HCT116 (cell line): Measurements from ENCODE around the gene DNAJC16.

Experiments
- ELF1 ChIP-seq: IDR thresholded peaks from 2 replicates; pipeline ENCODE4 v1.6.1; 2012; ENCODE audit warnings: low read depth, borderline replicate concordance
- EZH2 ChIP-seq: fragments of 200-600 bp; sonication (generic); IDR thresholded peaks from 2 replicates; pipeline ENCODE4 v1.6.1; 2017; ENCODE audit warnings: antibody characterized with exemption, mixed run types
- EZH2phosphoT487 ChIP-seq: fragments of 200-600 bp; IDR thresholded peaks from 2 replicates; pipeline ENCODE4 v1.6.1; 2018; ENCODE audit warnings: antibody characterized with exemption, borderline replicate concordance
- FOSL1 ChIP-seq: IDR thresholded peaks from 2 replicates; pipeline ENCODE4 v1.6.1; 2012; ENCODE audit warnings: low read depth
- POLR2A ChIP-seq: IDR thresholded peaks from 2 replicates; pipeline ENCODE4 v1.7.0; 2011; ENCODE audit warnings: borderline replicate concordance; ENCODE audit not compliant: insufficient read depth, insufficient read length; ENCODE audit errors: extremely low read depth
- POLR2AphosphoS5 ChIP-seq: IDR thresholded peaks from 2 replicates; pipeline ENCODE4 v1.6.1; 2011; ENCODE audit warnings: mild to moderate bottlenecking, low read depth, low read length, moderate library complexity
- SIN3A ChIP-seq: IDR thresholded peaks from 2 replicates; pipeline ENCODE4 v1.6.1; 2012; ENCODE audit warnings: low read depth
- SP1 ChIP-seq: IDR thresholded peaks from 2 replicates; pipeline ENCODE4 v1.6.1; 2012; ENCODE audit warnings: low read depth
- SRF ChIP-seq: IDR thresholded peaks from 2 replicates; pipeline ENCODE4 v1.6.1; 2012; ENCODE audit warnings: low read depth
- TCF7L2 ChIP-seq: IDR thresholded peaks from 2 replicates; pipeline ENCODE4 v1.7.0; 2011; ENCODE audit warnings: borderline replicate concordance, inconsistent platforms; ENCODE audit not compliant: insufficient read depth, insufficient read length; ENCODE audit errors: extremely low read depth
- YY1 ChIP-seq: IDR thresholded peaks from 2 replicates; pipeline ENCODE4 v1.6.1; 2011; ENCODE audit warnings: low read length, low read depth, moderate library complexity, mild to moderate bottlenecking; ENCODE audit not compliant: insufficient replicate concordance; ENCODE audit errors: extremely low read depth
- ZNF274 ChIP-seq: fragments of 200-500 bp; sonication (Bioruptor generic); IDR thresholded peaks from 2 replicates; pipeline ENCODE4 v1.6.1; 2014; ENCODE audit warnings: mild to moderate bottlenecking, low read depth, low read length, inconsistent platforms
- TF ChIP-seq, protein P1 (sequence below), 3 experiments: fragments of 200-600 bp in 1 of 3; sonication (generic) in 1 of 3; IDR thresholded peaks in 2 of 3; conservative IDR thresholded peaks in 1 of 3; 2 replicates each; pipeline ENCODE4 v1.5.1; 2012 to 2017; ENCODE audit warnings: low read depth in 2 of 3, low read length in 2 of 3, antibody characterized with exemption in 1 of 3, borderline replicate concordance in 1 of 3, control low read depth in 1 of 3, mild to moderate bottlenecking in 1 of 3, mixed read lengths in 1 of 3, mixed run types in 1 of 3, moderate library complexity in 1 of 3; ENCODE audit not compliant: insufficient read depth in 1 of 3
- TF ChIP-seq, protein P2 (sequence below): IDR thresholded peaks from 2 replicates; pipeline ENCODE4 v1.6.1; 2012

DNA sequence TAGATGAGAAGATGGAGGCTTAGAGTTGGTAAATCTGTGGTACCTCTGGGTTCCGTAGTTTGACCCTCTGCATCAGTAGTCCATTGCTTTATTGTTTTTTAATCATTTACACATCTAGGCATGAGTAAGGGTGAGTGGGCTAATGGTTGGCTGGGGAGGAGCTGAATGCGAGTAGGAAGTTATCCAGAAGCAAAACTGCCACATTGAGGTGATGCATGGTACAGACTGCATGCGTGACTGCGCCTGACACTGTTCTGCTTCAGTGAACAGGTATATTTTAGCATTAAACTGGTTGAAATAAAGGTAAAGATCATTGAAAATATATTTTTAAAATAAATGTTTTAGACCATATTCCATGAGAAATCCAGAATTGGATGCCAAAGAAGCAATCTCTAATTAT is 4.4 kb downstream of the DNAJC16 start:
- TF ChIP-seq, protein P1, sequence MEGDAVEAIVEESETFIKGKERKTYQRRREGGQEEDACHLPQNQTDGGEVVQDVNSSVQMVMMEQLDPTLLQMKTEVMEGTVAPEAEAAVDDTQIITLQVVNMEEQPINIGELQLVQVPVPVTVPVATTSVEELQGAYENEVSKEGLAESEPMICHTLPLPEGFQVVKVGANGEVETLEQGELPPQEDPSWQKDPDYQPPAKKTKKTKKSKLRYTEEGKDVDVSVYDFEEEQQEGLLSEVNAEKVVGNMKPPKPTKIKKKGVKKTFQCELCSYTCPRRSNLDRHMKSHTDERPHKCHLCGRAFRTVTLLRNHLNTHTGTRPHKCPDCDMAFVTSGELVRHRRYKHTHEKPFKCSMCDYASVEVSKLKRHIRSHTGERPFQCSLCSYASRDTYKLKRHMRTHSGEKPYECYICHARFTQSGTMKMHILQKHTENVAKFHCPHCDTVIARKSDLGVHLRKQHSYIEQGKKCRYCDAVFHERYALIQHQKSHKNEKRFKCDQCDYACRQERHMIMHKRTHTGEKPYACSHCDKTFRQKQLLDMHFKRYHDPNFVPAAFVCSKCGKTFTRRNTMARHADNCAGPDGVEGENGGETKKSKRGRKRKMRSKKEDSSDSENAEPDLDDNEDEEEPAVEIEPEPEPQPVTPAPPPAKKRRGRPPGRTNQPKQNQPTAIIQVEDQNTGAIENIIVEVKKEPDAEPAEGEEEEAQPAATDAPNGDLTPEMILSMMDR (IDR thresholded peaks at IDR 0.05 in 2 of 3, conservative IDR thresholded peaks at IDR 0.05 in 1 of 3; ENCODE audit: borderline replicate concordance in 1 of 3, insufficient read depth in 1 of 3, low read depth in 2 of 3, low read length in 2 of 3), result no peak
- no peak for TF ChIP-seq POLR2A
- no peak for TF ChIP-seq TCF7L2
- TF ChIP-seq FOSL1, result no peak
- TF ChIP-seq, protein P2, sequence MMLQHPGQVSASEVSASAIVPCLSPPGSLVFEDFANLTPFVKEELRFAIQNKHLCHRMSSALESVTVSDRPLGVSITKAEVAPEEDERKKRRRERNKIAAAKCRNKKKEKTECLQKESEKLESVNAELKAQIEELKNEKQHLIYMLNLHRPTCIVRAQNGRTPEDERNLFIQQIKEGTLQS, result no peak
- TF ChIP-seq POLR2AphosphoS5, result no peak
- no peak for TF ChIP-seq YY1
- no peak for TF ChIP-seq ZNF274
- no peak for TF ChIP-seq EZH2
- TF ChIP-seq SP1, result no peak
- no peak for TF ChIP-seq ELF1
- no peak for TF ChIP-seq SIN3A
- no peak for TF ChIP-seq SRF
- TF ChIP-seq EZH2phosphoT487, result no peak
